HepG2 (cell line): Measurements from ENCODE around the gene GLYATL3. TPM values are rescaled to one million over a fixed set of nuclear protein-coding genes. Genes with fewer than 3 reads are reported as not detected.

Source experiments
- ARNT ChIP-seq: fragments of 450-650 bp; IDR thresholded peaks from 2 replicates; pipeline ENCODE4 v1.6.1; 2017
- ATF7-NPFF ChIP-seq: sonication (generic); formaldehyde crosslinking; IDR thresholded peaks from 2 replicates; pipeline ENCODE4 v1.8.1; 2023; ENCODE audit warnings: mild to moderate bottlenecking, low read depth, missing genetic modification reagents, moderate library complexity
- EED ChIP-seq: sonication (generic); formaldehyde crosslinking; IDR thresholded peaks from 2 replicates; pipeline ENCODE4 v1.5.0; 2020; ENCODE audit warnings: mild to moderate bottlenecking, missing genetic modification reagents
- FOSL2 ChIP-seq: sonication (generic); formaldehyde crosslinking; IDR thresholded peaks from 2 replicates; pipeline ENCODE4 v1.4.0; 2020; ENCODE audit warnings: missing genetic modification reagents
- ISX ChIP-seq: sonication (generic); formaldehyde crosslinking; conservative IDR thresholded peaks from 2 replicates; pipeline ENCODE4 v1.5.0; 2020; ENCODE audit warnings: missing genetic modification reagents
- MAF1 ChIP-seq: sonication (generic); formaldehyde crosslinking; IDR thresholded peaks from 2 replicates; pipeline ENCODE4 v1.5.0; 2020; ENCODE audit warnings: missing genetic modification reagents, borderline replicate concordance
- MATR3 ChIP-seq: sonication (generic); formaldehyde crosslinking; IDR thresholded peaks from 2 replicates; pipeline ENCODE4 v1.4.0; 2020; ENCODE audit warnings: missing genetic modification reagents
- NAIF1 ChIP-seq: sonication (generic); formaldehyde crosslinking; IDR thresholded peaks from 2 replicates; pipeline ENCODE4 v1.5.0; 2020; ENCODE audit warnings: mild to moderate bottlenecking, missing genetic modification reagents, borderline replicate concordance
- NCOR1 ChIP-seq: fragments of 200-600 bp; sonication (generic); IDR thresholded peaks from 2 replicates; pipeline ENCODE4 v1.7.0; 2017; ENCODE audit warnings: antibody characterized with exemption, low read length, borderline replicate concordance
- RBAK ChIP-seq: sonication (generic); formaldehyde crosslinking; IDR thresholded peaks from 2 replicates; pipeline ENCODE4 v1.5.1; 2020; ENCODE audit warnings: mild to moderate bottlenecking, missing genetic modification reagents
- SAP130 ChIP-seq: IDR thresholded peaks from 2 replicates; pipeline ENCODE4 v1.6.1; 2016; ENCODE audit warnings: low read depth
- STAT5B ChIP-seq: sonication (generic); formaldehyde crosslinking; IDR thresholded peaks from 2 replicates; pipeline ENCODE4 v1.4.0; 2020; ENCODE audit warnings: missing genetic modification reagents
- ZFP82 ChIP-seq: sonication (generic); formaldehyde crosslinking; IDR thresholded peaks from 2 replicates; pipeline ENCODE4 v1.5.1; 2020; ENCODE audit warnings: mild to moderate bottlenecking, missing genetic modification reagents, borderline replicate concordance
- ZNF607 ChIP-seq: sonication (generic); formaldehyde crosslinking; IDR thresholded peaks from 2 replicates; pipeline ENCODE4 v1.5.1; 2020; ENCODE audit warnings: missing genetic modification reagents, mild to moderate bottlenecking, borderline replicate concordance
- ZNF776 ChIP-seq: sonication (generic); formaldehyde crosslinking; IDR thresholded peaks from 2 replicates; pipeline ENCODE4 v1.4.0; 2020; ENCODE audit warnings: mild to moderate bottlenecking, missing genetic modification reagents
- ZNF878 ChIP-seq: sonication (generic); formaldehyde crosslinking; IDR thresholded peaks from 2 replicates; pipeline ENCODE4 v1.8.1; 2023; ENCODE audit warnings: mild to moderate bottlenecking, missing genetic modification reagents, moderate library complexity
- ZSCAN25 ChIP-seq: sonication (generic); formaldehyde crosslinking; IDR thresholded peaks from 2 replicates; pipeline ENCODE4 v1.8.0; 2022; ENCODE audit warnings: mild to moderate bottlenecking, missing genetic modification reagents
- polyA plus RNA-seq, 8 experiments: library from polyadenylated mRNA; depleted of rRNA in 3 of 8; stranded (reverse) in 7 of 8; unstranded in 1 of 8; fragments of >200 nt; fragmentation: Illumina TruSeq in 4 of 8; extraction: Trizol in 4 of 8; gene quantifications; 2 replicates each; pipeline versions ENCODE4 v1.2.1 to v1.2.3, GENCODE V29; 2011 to 2016; ENCODE audit warnings: low read depth in 4 of 8, missing spikeins in 1 of 8, mixed read lengths in 1 of 8; ENCODE audit not compliant: insufficient read depth in 1 of 8
- total RNA-seq, 5 experiments: library from RNA; depleted of rRNA; stranded (reverse); fragments of >200 nt; fragmentation: Illumina TruSeq; extraction: Trizol; gene quantifications; 2 replicates each; pipeline ENCODE4 v1.2.3, GENCODE V29; 2016; ENCODE audit warnings: low read depth in 1 of 5
- TF ChIP-seq, protein P1 (sequence below): sonication (generic); formaldehyde crosslinking; conservative IDR thresholded peaks from 2 replicates; pipeline ENCODE4 v1.8.0; 2022; ENCODE audit warnings: missing genetic modification reagents
- TF ChIP-seq, protein P2 (sequence below): IDR thresholded peaks from 2 replicates; pipeline ENCODE4 v1.6.1; 2016; ENCODE audit warnings: mild to moderate bottlenecking
- TF ChIP-seq, protein P3 (sequence below): sonication (generic); formaldehyde crosslinking; IDR thresholded peaks from 2 replicates; pipeline ENCODE4 v1.5.1; 2020; ENCODE audit warnings: mild to moderate bottlenecking, missing genetic modification reagents, moderate library complexity
- TF ChIP-seq, protein P4 (sequence below): sonication (generic); formaldehyde crosslinking; IDR thresholded peaks from 2 replicates; pipeline ENCODE4 v1.8.0; 2022; ENCODE audit warnings: mild to moderate bottlenecking, missing genetic modification reagents
- TF ChIP-seq, protein P5 (sequence below): sonication (generic); formaldehyde crosslinking; IDR thresholded peaks from 2 replicates; pipeline ENCODE4 v1.8.1; 2023; ENCODE audit warnings: missing genetic modification reagents, mild to moderate bottlenecking, borderline replicate concordance
- TF ChIP-seq, protein P6 (sequence below): sonication (generic); formaldehyde crosslinking; IDR thresholded peaks from 2 replicates; pipeline ENCODE4 v1.8.0; 2022; ENCODE audit warnings: missing genetic modification reagents, low read depth, mild to moderate bottlenecking, borderline replicate concordance

Gene GLYATL3
- total and polyA plus RNA-seq, 2 of the 13 experiments (the other 11 are each of a cell fraction or from before 2014, with no cell fraction given) = 0.05 TPM; not detected in 1

DNA sequence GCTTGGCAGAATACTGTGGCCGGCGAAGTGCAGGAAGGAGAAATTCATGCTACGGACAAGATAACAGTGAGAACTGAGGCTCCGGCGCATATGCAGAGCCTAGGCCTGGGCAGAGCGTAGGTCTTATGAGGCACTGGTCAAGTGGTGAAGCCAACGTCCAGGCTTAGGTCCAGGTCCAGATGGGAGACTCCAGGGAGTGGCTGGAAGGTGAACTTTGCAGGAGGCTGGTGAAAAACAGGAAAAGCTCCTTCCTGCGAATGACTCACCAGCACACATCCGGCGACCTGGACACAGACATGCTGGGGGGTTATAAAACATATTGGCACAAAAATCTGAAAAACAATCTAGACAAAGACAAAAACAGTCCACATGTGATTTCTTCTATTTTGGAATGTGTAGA lies 66.1 kb downstream of the GLYATL3 start (continued):
- TF ChIP-seq, protein P1, sequence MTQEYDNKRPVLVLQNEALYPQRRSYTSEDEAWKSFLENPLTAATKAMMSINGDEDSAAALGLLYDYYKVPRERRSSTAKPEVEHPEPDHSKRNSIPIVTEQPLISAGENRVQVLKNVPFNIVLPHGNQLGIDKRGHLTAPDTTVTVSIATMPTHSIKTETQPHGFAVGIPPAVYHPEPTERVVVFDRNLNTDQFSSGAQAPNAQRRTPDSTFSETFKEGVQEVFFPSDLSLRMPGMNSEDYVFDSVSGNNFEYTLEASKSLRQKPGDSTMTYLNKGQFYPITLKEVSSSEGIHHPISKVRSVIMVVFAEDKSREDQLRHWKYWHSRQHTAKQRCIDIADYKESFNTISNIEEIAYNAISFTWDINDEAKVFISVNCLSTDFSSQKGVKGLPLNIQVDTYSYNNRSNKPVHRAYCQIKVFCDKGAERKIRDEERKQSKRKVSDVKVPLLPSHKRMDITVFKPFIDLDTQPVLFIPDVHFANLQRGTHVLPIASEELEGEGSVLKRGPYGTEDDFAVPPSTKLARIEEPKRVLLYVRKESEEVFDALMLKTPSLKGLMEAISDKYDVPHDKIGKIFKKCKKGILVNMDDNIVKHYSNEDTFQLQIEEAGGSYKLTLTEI (CRISPR knock-in tag) = no peak
- no peak for TF ChIP-seq MAF1 (CRISPR knock-in tag)
- TF ChIP-seq, protein P2, sequence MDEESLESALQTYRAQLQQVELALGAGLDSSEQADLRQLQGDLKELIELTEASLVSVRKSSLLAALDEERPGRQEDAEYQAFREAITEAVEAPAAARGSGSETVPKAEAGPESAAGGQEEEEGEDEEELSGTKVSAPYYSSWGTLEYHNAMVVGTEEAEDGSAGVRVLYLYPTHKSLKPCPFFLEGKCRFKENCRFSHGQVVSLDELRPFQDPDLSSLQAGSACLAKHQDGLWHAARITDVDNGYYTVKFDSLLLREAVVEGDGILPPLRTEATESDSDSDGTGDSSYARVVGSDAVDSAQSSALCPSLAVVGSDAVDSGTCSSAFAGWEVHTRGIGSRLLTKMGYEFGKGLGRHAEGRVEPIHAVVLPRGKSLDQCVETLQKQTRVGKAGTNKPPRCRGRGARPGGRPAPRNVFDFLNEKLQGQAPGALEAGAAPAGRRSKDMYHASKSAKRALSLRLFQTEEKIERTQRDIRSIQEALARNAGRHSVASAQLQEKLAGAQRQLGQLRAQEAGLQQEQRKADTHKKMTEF (CRISPR knock-in tag) = 0 out of 2 replicates have a peak, but pooled peaks have one; percentile 26
- 0 out of 2 replicates have a peak, but pooled peaks have one; percentile 20 for TF ChIP-seq SAP130 (CRISPR knock-in tag)
- TF ChIP-seq ZNF776 (CRISPR knock-in tag) = no peak
- TF ChIP-seq, protein P3, sequence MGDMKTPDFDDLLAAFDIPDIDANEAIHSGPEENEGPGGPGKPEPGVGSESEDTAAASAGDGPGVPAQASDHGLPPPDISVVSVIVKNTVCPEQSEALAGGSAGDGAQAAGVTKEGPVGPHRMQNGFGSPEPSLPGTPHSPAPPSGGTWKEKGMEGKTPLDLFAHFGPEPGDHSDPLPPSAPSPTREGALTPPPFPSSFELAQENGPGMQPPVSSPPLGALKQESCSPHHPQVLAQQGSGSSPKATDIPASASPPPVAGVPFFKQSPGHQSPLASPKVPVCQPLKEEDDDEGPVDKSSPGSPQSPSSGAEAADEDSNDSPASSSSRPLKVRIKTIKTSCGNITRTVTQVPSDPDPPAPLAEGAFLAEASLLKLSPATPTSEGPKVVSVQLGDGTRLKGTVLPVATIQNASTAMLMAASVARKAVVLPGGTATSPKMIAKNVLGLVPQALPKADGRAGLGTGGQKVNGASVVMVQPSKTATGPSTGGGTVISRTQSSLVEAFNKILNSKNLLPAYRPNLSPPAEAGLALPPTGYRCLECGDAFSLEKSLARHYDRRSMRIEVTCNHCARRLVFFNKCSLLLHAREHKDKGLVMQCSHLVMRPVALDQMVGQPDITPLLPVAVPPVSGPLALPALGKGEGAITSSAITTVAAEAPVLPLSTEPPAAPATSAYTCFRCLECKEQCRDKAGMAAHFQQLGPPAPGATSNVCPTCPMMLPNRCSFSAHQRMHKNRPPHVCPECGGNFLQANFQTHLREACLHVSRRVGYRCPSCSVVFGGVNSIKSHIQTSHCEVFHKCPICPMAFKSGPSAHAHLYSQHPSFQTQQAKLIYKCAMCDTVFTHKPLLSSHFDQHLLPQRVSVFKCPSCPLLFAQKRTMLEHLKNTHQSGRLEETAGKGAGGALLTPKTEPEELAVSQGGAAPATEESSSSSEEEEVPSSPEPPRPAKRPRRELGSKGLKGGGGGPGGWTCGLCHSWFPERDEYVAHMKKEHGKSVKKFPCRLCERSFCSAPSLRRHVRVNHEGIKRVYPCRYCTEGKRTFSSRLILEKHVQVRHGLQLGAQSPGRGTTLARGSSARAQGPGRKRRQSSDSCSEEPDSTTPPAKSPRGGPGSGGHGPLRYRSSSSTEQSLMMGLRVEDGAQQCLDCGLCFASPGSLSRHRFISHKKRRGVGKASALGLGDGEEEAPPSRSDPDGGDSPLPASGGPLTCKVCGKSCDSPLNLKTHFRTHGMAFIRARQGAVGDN (CRISPR knock-in tag) = peak; percentile 25; the same call in 1 of the 2 replicates
- TF ChIP-seq, protein P4, sequence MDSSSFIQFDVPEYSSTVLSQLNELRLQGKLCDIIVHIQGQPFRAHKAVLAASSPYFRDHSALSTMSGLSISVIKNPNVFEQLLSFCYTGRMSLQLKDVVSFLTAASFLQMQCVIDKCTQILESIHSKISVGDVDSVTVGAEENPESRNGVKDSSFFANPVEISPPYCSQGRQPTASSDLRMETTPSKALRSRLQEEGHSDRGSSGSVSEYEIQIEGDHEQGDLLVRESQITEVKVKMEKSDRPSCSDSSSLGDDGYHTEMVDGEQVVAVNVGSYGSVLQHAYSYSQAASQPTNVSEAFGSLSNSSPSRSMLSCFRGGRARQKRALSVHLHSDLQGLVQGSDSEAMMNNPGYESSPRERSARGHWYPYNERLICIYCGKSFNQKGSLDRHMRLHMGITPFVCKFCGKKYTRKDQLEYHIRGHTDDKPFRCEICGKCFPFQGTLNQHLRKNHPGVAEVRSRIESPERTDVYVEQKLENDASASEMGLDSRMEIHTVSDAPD = no peak
- TF ChIP-seq ZNF878 (CRISPR knock-in tag) = no peak
- no peak for TF ChIP-seq ARNT
- no peak for TF ChIP-seq ATF7-NPFF (CRISPR knock-in tag)
- TF ChIP-seq NCOR1 = no peak
- TF ChIP-seq MATR3 (CRISPR knock-in tag) = no peak
- TF ChIP-seq, protein P5, sequence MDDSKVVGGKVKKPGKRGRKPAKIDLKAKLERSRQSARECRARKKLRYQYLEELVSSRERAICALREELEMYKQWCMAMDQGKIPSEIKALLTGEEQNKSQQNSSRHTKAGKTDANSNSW (CRISPR knock-in tag) = no peak
- TF ChIP-seq ZSCAN25 (CRISPR knock-in tag) = no peak
- TF ChIP-seq ISX (CRISPR knock-in tag) = no peak
- TF ChIP-seq, protein P6, sequence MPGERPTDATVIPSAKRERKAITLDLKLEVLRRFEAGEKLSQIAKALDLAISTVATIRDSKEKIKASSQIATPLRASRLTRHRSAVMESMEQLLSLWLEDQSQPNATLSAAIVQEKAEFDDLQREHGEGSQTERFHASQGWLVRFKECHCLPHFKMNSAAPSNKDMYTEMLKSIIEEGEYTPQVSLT (CRISPR knock-in tag) = no peak
- TF ChIP-seq FOSL2 = peak; percentile 86
- no peak for TF ChIP-seq STAT5B (CRISPR knock-in tag)
- TF ChIP-seq ZNF607 (CRISPR knock-in tag) = no peak
- TF ChIP-seq NAIF1 (CRISPR knock-in tag) = no peak
- no peak for TF ChIP-seq RBAK (CRISPR knock-in tag)
- TF ChIP-seq ZFP82 = no peak
- no peak for TF ChIP-seq EED
